Neural progenitor cell (in vitro differentiated cells): ENCODE results near the gene SDK2. TPM values are rescaled to one million over a fixed set of nuclear protein-coding genes. Genes with fewer than 3 reads are reported as not detected.

Experiments
- DNase-seq: peaks from one replicate; pipeline ENCODE4 v3.0.0-alpha.2; 2016; ENCODE audit warnings: low spot score
- H2AFZ ChIP-seq: fragments of 200-600 bp; sonication (generic); replicated peaks from 2 replicates; pipeline ENCODE4 v1.6.1; 2016; ENCODE audit warnings: antibody characterized with exemption
- H3F3A ChIP-seq: fragments of 200-600 bp; sonication (generic); 2 replicates; pipeline ENCODE4 v1.6.1; 2016; ENCODE audit warnings: antibody characterized with exemption, low read depth
- H3K27ac ChIP-seq: fragments of 200-600 bp; sonication (generic); 2 replicates; pipeline ENCODE4 v1.5.1; 2016; ENCODE audit warnings: mild to moderate bottlenecking
- H3K27me3 ChIP-seq: fragments of 200-600 bp; sonication (generic); 2 replicates; pipeline ENCODE4 v1.6.1; 2016; ENCODE audit warnings: mild to moderate bottlenecking, moderate library complexity
- H3K36me3 ChIP-seq: fragments of 200-600 bp; sonication (generic); 2 replicates; pipeline ENCODE4 v1.5.1; 2016
- H3K4me1 ChIP-seq: fragments of 200-600 bp; sonication (generic); 2 replicates; pipeline ENCODE4 v1.6.1; 2016; ENCODE audit warnings: mixed run types
- H3K4me2 ChIP-seq: fragments of 200-600 bp; sonication (generic); 2 replicates; pipeline ENCODE4 v1.6.1; 2016
- H3K4me3 ChIP-seq: fragments of 200-600 bp; sonication (generic); 2 replicates; pipeline ENCODE4 v1.5.1; 2016
- H3K79me2 ChIP-seq: fragments of 200-600 bp; sonication (generic); 2 replicates; pipeline ENCODE4 v1.6.1; 2016; ENCODE audit warnings: low read depth
- H3K9ac ChIP-seq: fragments of 200-600 bp; sonication (generic); 2 replicates; pipeline ENCODE4 v1.6.1; 2016
- H3K9me3 ChIP-seq: fragments of 200-600 bp; sonication (generic); 2 replicates; pipeline ENCODE4 v1.5.1; 2016; ENCODE audit warnings: low read depth
- H4K20me1 ChIP-seq: fragments of 200-600 bp; sonication (generic); 2 replicates; pipeline ENCODE4 v1.6.1; 2016; ENCODE audit warnings: low read depth
- H3K27ac Mint-ChIP-seq: 3 replicates; pipeline ENCODE4 v1.8.0; 2021; ENCODE audit warnings: mixed read lengths
- H3K27me3 Mint-ChIP-seq: 2 replicates; pipeline ENCODE4 v1.8.0; 2022; ENCODE audit warnings: low read depth, mild to moderate bottlenecking, inconsistent platforms, moderate library complexity, mixed read lengths; ENCODE audit not compliant: insufficient read depth
- H3K36me3 Mint-ChIP-seq: 3 replicates; pipeline ENCODE4 v1.8.0; 2021; ENCODE audit warnings: mixed read lengths
- H3K4me1 Mint-ChIP-seq: 3 replicates; pipeline ENCODE4 v1.8.0; 2021; ENCODE audit warnings: mixed read lengths
- H3K4me3 Mint-ChIP-seq: 3 replicates; pipeline ENCODE4 v1.8.0; 2021; ENCODE audit warnings: mild to moderate bottlenecking, moderate library complexity, mixed read lengths
- H3K9me3 Mint-ChIP-seq: 3 replicates; pipeline ENCODE4 v1.8.0; 2020; ENCODE audit warnings: mixed read lengths
- EZH2 ChIP-seq: fragments of 200-600 bp; sonication (generic); IDR thresholded peaks from 2 replicates; pipeline ENCODE4 v1.6.1; 2017; ENCODE audit warnings: antibody characterized with exemption, mild to moderate bottlenecking, moderate library complexity
- EZH2phosphoT487 ChIP-seq: fragments of 200-600 bp; sonication (generic); IDR thresholded peaks from 2 replicates; pipeline ENCODE4 v1.6.1; 2017; ENCODE audit warnings: antibody characterized with exemption
- total RNA-seq: library from RNA; depleted of rRNA; stranded (reverse); fragments of >200 nt; gene quantifications from 2 replicates; pipeline ENCODE4 v1.2.3, GENCODE V29; 2015; ENCODE audit warnings: low replicate concordance
- TF ChIP-seq, protein P1 (sequence below): fragments of 200-600 bp; sonication (generic); IDR thresholded peaks from 2 replicates; pipeline ENCODE4 v1.5.1; 2017; ENCODE audit warnings: antibody characterized with exemption, mild to moderate bottlenecking

SDK2 gene
- total RNA-seq, 1 donor from 2014 or later = 15.3 TPM

- Mint-ChIP-seq H3K27me3 (peaks cover 6% of the 10 kb centered on the region), H3K4me1 (peaks cover 26% of the 10 kb centered on the region), H3K9me3 (no peaks in the 10 kb centered on the region), H3K4me3 (no peak overlapping the region), H3K27ac (no peak overlapping the region), H3K36me3 (peaks cover 7% of the 10 kb centered on the region)
- H3K79me2 ChIP-seq = peaks cover 55% of the 10 kb centered on the region
- no peak overlapping the region for H3K4me3 ChIP-seq
- H3K36me3 ChIP-seq = no peaks in the 10 kb centered on the region
- no peak for DNase-seq
- H2AFZ ChIP-seq = no peak overlapping the region
- peaks cover 31% of the 10 kb centered on the region for H3K4me1 ChIP-seq
- no peak overlapping the region for H3K4me2 ChIP-seq
- no peak for TF ChIP-seq EZH2phosphoT487
- no peak for TF ChIP-seq EZH2
- TF ChIP-seq, protein P1, sequence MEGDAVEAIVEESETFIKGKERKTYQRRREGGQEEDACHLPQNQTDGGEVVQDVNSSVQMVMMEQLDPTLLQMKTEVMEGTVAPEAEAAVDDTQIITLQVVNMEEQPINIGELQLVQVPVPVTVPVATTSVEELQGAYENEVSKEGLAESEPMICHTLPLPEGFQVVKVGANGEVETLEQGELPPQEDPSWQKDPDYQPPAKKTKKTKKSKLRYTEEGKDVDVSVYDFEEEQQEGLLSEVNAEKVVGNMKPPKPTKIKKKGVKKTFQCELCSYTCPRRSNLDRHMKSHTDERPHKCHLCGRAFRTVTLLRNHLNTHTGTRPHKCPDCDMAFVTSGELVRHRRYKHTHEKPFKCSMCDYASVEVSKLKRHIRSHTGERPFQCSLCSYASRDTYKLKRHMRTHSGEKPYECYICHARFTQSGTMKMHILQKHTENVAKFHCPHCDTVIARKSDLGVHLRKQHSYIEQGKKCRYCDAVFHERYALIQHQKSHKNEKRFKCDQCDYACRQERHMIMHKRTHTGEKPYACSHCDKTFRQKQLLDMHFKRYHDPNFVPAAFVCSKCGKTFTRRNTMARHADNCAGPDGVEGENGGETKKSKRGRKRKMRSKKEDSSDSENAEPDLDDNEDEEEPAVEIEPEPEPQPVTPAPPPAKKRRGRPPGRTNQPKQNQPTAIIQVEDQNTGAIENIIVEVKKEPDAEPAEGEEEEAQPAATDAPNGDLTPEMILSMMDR = no peak
- H3K9ac ChIP-seq = no peak overlapping the region
- H3K27ac ChIP-seq = no peak overlapping the region
- H3K9me3 ChIP-seq = no peaks in the 10 kb centered on the region
- peaks cover 74% of the 10 kb centered on the region for H4K20me1 ChIP-seq
- no peaks in the 10 kb centered on the region for H3K27me3 ChIP-seq
- H3F3A ChIP-seq = peaks cover 9% of the 10 kb centered on the region
Measured at GRCh38 chr17:73561111-73561510, 83.1 kb downstream of the SDK2 start.

- H3K36me3 ChIP-seq = no peaks in the 10 kb centered on the region
- H3K4me2 ChIP-seq = no peak overlapping the region
- Mint-ChIP-seq H3K27me3 (peaks cover 6% of the 10 kb centered on the region), H3K27ac (no peak overlapping the region), H3K9me3 (no peaks in the 10 kb centered on the region), H3K4me3 (no peak overlapping the region), H3K4me1 (peaks cover 31% of the 10 kb centered on the region), H3K36me3 (peaks cover 9% of the 10 kb centered on the region)
- peaks cover 79% of the 10 kb centered on the region for H4K20me1 ChIP-seq
- no peak overlapping the region for H3K27ac ChIP-seq
- peaks cover 9% of the 10 kb centered on the region for H3F3A ChIP-seq
- peaks cover 51% of the 10 kb centered on the region for H3K79me2 ChIP-seq
- no peaks in the 10 kb centered on the region for H3K9me3 ChIP-seq
- TF ChIP-seq, protein P1 = peak; percentile 23
- TF ChIP-seq EZH2phosphoT487 (no peak), EZH2 (no peak)
- H3K4me1 ChIP-seq = peaks cover 31% of the 10 kb centered on the region
- H3K4me3 ChIP-seq = no peak overlapping the region
- H3K9ac ChIP-seq = no peak overlapping the region
- H2AFZ ChIP-seq = no peak overlapping the region
- DNase-seq = peak; percentile 45
- H3K27me3 ChIP-seq = no peaks in the 10 kb centered on the region
Measured at GRCh38 chr17:73560661-73561060, 83.6 kb downstream of the SDK2 start.

DNA sequence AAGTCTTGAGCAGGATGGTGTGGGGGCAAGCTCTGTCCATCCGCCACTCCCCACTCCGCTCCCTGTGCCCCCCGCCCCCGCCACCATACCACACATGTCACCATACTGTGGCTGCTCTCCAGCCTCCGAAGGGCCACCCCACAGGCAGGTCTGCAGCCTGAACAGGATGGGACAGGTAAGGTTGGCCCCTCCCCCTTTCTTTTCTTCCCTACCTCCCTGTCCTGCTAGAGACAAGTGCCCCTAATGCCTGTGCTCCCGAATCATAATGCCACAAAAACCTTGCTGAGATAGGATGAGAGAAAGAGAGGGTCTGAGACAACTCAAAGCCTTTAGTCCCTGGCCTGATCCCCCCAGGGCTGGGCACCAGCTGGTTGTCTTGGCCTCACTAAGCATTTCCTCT is 84.7 kb downstream of the SDK2 start:
- no peaks in the 10 kb centered on the region for H3K9me3 ChIP-seq
- H3K36me3 Mint-ChIP-seq = peaks cover 14% of the 10 kb centered on the region
- H3K79me2 ChIP-seq = peaks cover 39% of the 10 kb centered on the region
- H3K9me3 Mint-ChIP-seq = no peaks in the 10 kb centered on the region
- H3K4me3 ChIP-seq = no peak overlapping the region
- H2AFZ ChIP-seq = no peak overlapping the region
- H3K4me2 ChIP-seq = peak overlapping the region; percentile 45
- H3K4me3 Mint-ChIP-seq = no peak overlapping the region
- H3K4me1 Mint-ChIP-seq = peaks cover 36% of the 10 kb centered on the region
- TF ChIP-seq, protein P1 = no peak
- no peak for TF ChIP-seq EZH2phosphoT487
- TF ChIP-seq EZH2 = no peak
- H3K27ac ChIP-seq = no peak overlapping the region
- H3K27ac Mint-ChIP-seq = no peak overlapping the region
- peaks cover 9% of the 10 kb centered on the region for H3F3A ChIP-seq
- no peaks in the 10 kb centered on the region for H3K36me3 ChIP-seq
- peaks cover 10% of the 10 kb centered on the region for H3K27me3 Mint-ChIP-seq
- H4K20me1 ChIP-seq = peaks cover 88% of the 10 kb centered on the region
- peaks cover 24% of the 10 kb centered on the region for H3K4me1 ChIP-seq
- no peak overlapping the region for H3K9ac ChIP-seq
- no peak for DNase-seq
- H3K27me3 ChIP-seq = no peaks in the 10 kb centered on the region
